Erythroblast (primary cell): ENCODE data around the gene ISG15.

Source experiments
- DNase-seq, 2 experiments: peaks; one replicate each; lab custom pipeline; 2025; lab: John Stamatoyannopoulos, UW
- GATA1 ChIP-seq: IDR thresholded peaks from 2 replicates; pipeline ENCODE4 v1.6.1; 2011; ENCODE audit warnings: low read depth, mild to moderate bottlenecking, control low read depth, low read length, moderate library complexity
- POLR2A ChIP-seq: IDR thresholded peaks from 2 replicates; pipeline ENCODE4 v1.6.1; 2011; ENCODE audit warnings: mild to moderate bottlenecking, low read length

ISG15 gene

GRCh38 chr1:995665-996633 lies 17.3 kb upstream of the ISG15 start:
- TF ChIP-seq POLR2A (no peak), GATA1 (no peak)
- no peak for DNase-seq

- DNase-seq: no peak
- no peak for TF ChIP-seq POLR2A
- TF ChIP-seq GATA1: no peak
Observed at GRCh38 chr1:996851-997712, 16.2 kb upstream of the ISG15 start.

GRCh38 chr1:997713-997992 lies 15.6 kb upstream of the ISG15 start:
- TF ChIP-seq POLR2A: no peak
- TF ChIP-seq GATA1: no peak
- DNase-seq: no peak

GRCh38 chr1:997993-998744 lies 15.1 kb upstream of the ISG15 start:
- TF ChIP-seq POLR2A (no peak), GATA1 (no peak)
- no peak for DNase-seq

- no peak for DNase-seq
- no peak for TF ChIP-seq GATA1
- no peak for TF ChIP-seq POLR2A
Observed at GRCh38 chr1:998745-998994, 14.6 kb upstream of the ISG15 start.

GRCh38 chr1:998995-999724 lies 14.1 kb upstream of the ISG15 start:
- no peak for TF ChIP-seq POLR2A
- no peak for TF ChIP-seq GATA1
- DNase-seq: no peak

- peak; percentile 69 to 74 for DNase-seq
- TF ChIP-seq POLR2A: no peak
Observed at GRCh38 chr1:999725-1000356, 13.5 kb upstream of the ISG15 start, which contains the start of gene HES4. Gene HES4, minus strand, starts transcription at chr1:1000097. Its CDS starts 124 bp downstream, at chr1:999973.

- TF ChIP-seq POLR2A (no peak), GATA1 (no peak)
- peak; percentile 71 to 85 for DNase-seq
Observed at GRCh38 chr1:1000357-1001056, 12.8 kb upstream of the ISG15 start.

GRCh38 chr1:1001057-1001783 lies 12.1 kb upstream of the ISG15 start:
- DNase-seq: no peak
- TF ChIP-seq POLR2A: no peak
- TF ChIP-seq GATA1: no peak

- TF ChIP-seq GATA1: no peak
- no peak for TF ChIP-seq POLR2A
- no peak for DNase-seq
Observed at GRCh38 chr1:1003618-1004419, 9.5 kb upstream of the ISG15 start.

GRCh38 chr1:1004420-1004779 lies 8.9 kb upstream of the ISG15 start:
- TF ChIP-seq GATA1 (no peak), POLR2A (no peak)
- DNase-seq: no peak
